GM23338 (cell line): ENCODE data around the gene PTPN22. TPM values are rescaled to one million over a fixed set of nuclear protein-coding genes. Genes with fewer than 3 reads are reported as not detected.

Experiments used
- ATAC-seq: fragments of 200-7000 bp; cut with Tn5 transposase; 3 replicates; pipeline ENCODE4 v1.9.1; 2020
- DNase-seq: peaks from one replicate; pipeline ENCODE4 v3.0.0-alpha.2; 2015; ENCODE audit warnings: low spot score
- H2AFZ ChIP-seq: fragments of 200-600 bp; sonication (generic); 2 replicates; pipeline ENCODE4 v1.8.0; 2016; ENCODE audit warnings: antibody characterized with exemption, mild to moderate bottlenecking, moderate library complexity
- H3F3A ChIP-seq: fragments of 200-600 bp; sonication (generic); replicated peaks from 2 replicates; pipeline ENCODE4 v1.8.0; 2017; ENCODE audit warnings: antibody characterized with exemption, mixed run types, low read depth
- H3K27ac ChIP-seq: fragments of 200-600 bp; sonication (generic); 2 replicates; pipeline ENCODE4 v1.6.1; 2016; ENCODE audit warnings: low read depth
- H3K27me3 ChIP-seq: fragments of 200-600 bp; sonication (generic); 2 replicates; pipeline ENCODE4 v1.8.0; 2016; ENCODE audit warnings: mild to moderate bottlenecking, mixed run types, moderate library complexity; ENCODE audit not compliant: insufficient read depth
- H3K36me3 ChIP-seq: fragments of 200-600 bp; sonication (generic); 2 replicates; pipeline ENCODE4 v1.8.0; 2016; ENCODE audit warnings: mild to moderate bottlenecking; ENCODE audit not compliant: insufficient read depth
- H3K4me1 ChIP-seq: fragments of 200-600 bp; sonication (generic); 2 replicates; pipeline ENCODE4 v1.8.0; 2016; ENCODE audit warnings: mild to moderate bottlenecking, moderate library complexity; ENCODE audit not compliant: insufficient read depth
- H3K4me2 ChIP-seq: fragments of 200-600 bp; sonication (generic); 2 replicates; pipeline ENCODE4 v1.7.1; 2017; ENCODE audit warnings: mixed run types
- H3K4me3 ChIP-seq: fragments of 200-600 bp; sonication (generic); 2 replicates; pipeline ENCODE4 v1.6.1; 2016; ENCODE audit warnings: mixed run types
- H3K79me2 ChIP-seq: fragments of 200-600 bp; sonication (generic); replicated peaks from 2 replicates; pipeline ENCODE4 v1.8.0; 2017; ENCODE audit warnings: mild to moderate bottlenecking; ENCODE audit not compliant: insufficient read depth
- H3K9me2 ChIP-seq: fragments of 200-600 bp; sonication (generic); 2 replicates; pipeline ENCODE4 v1.8.0; 2017; ENCODE audit not compliant: insufficient read depth
- H4K20me1 ChIP-seq: fragments of 200-600 bp; sonication (generic); replicated peaks from 2 replicates; pipeline ENCODE4 v1.8.0; 2017; ENCODE audit warnings: mild to moderate bottlenecking; ENCODE audit not compliant: insufficient read depth
- H3K27ac Mint-ChIP-seq: 2 replicates; pipeline ENCODE4 v1.8.0; 2020; ENCODE audit warnings: inconsistent platforms, mild to moderate bottlenecking, moderate library complexity, mixed read lengths
- H3K27me3 Mint-ChIP-seq: 3 replicates; pipeline ENCODE4 v1.8.0; 2022; ENCODE audit warnings: low read depth, mild to moderate bottlenecking, moderate library complexity, mixed read lengths, inconsistent platforms; ENCODE audit not compliant: insufficient read depth, poor library complexity
- H3K36me3 Mint-ChIP-seq: 3 replicates; pipeline ENCODE4 v1.8.0; 2021; ENCODE audit warnings: low read depth, mild to moderate bottlenecking, inconsistent platforms, moderate library complexity, mixed read lengths
- H3K4me1 Mint-ChIP-seq: 3 replicates; pipeline ENCODE4 v1.8.0; 2020; ENCODE audit warnings: mild to moderate bottlenecking, inconsistent platforms, mixed read lengths
- H3K4me3 Mint-ChIP-seq: 3 replicates; pipeline ENCODE4 v1.8.0; 2021; ENCODE audit warnings: moderate library complexity, mild to moderate bottlenecking, inconsistent platforms, mixed read lengths
- H3K9me3 Mint-ChIP-seq: 3 replicates; pipeline ENCODE4 v1.8.0; 2020; ENCODE audit warnings: moderate library complexity, mild to moderate bottlenecking, inconsistent platforms, mixed read lengths
- CREB1 ChIP-seq: fragments of 250-450 bp; sonication (Bioruptor Pico); IDR thresholded peaks from 2 replicates; pipeline ENCODE4 v1.5.0; 2020; ENCODE audit warnings: low read depth, mild to moderate bottlenecking, moderate library complexity
- CTCF ChIP-seq, 2 experiments: fragments of 200-600 bp in 1 of 2; sonication (generic) in 1 of 2; conservative IDR thresholded peaks; 2 replicates each; pipeline versions ENCODE4 v1.5.1 to v1.6.1; 2016 to 2017; ENCODE audit warnings: antibody characterized with exemption in 2 of 2, low read depth in 2 of 2, mild to moderate bottlenecking in 2 of 2, moderate library complexity in 1 of 2
- EZH2 ChIP-seq: fragments of 200-600 bp; sonication (generic); IDR thresholded peaks from one replicate; pipeline ENCODE4 v1.8.0; 2017; ENCODE audit warnings: antibody characterized with exemption, mild to moderate bottlenecking, low read depth; ENCODE audit not compliant: unreplicated experiment
- EZH2phosphoT487 ChIP-seq: fragments of 200-600 bp; sonication (generic); IDR thresholded peaks from one replicate; pipeline ENCODE4 v1.8.1; 2018; ENCODE audit warnings: antibody characterized with exemption; ENCODE audit not compliant: unreplicated experiment
- REST ChIP-seq: IDR thresholded peaks from one replicate; pipeline ENCODE4 v1.6.1; 2018; ENCODE audit warnings: antibody characterized with exemption; ENCODE audit not compliant: unreplicated experiment
- STAT1 ChIP-seq: IDR thresholded peaks from one replicate; pipeline ENCODE4 v1.6.1; 2016; ENCODE audit warnings: antibody characterized with exemption; ENCODE audit not compliant: unreplicated experiment
- ZNF114 ChIP-seq: fragments of 250-450 bp; sonication (Bioruptor Pico); IDR thresholded peaks from 2 replicates; pipeline ENCODE4 v1.5.0; 2020; ENCODE audit warnings: mild to moderate bottlenecking, moderate library complexity
- ZNF331 ChIP-seq: fragments of 250-450 bp; sonication (Bioruptor Pico); IDR thresholded peaks from 2 replicates; pipeline ENCODE4 v1.5.0; 2020; ENCODE audit warnings: low read depth, mild to moderate bottlenecking, moderate library complexity
- polyA plus RNA-seq: library from polyadenylated mRNA; unstranded; fragments of >200 nt; fragmentation: Nextera tagmentation; extraction: Ambion mirVana; gene quantifications from 2 replicates; pipeline ENCODE4 v1.2.1, GENCODE V29; 2016
- total RNA-seq: library from RNA; depleted of rRNA; stranded (reverse); fragments of >200 nt; shearing (Covaris generic); gene quantifications from 2 replicates; pipeline ENCODE4 v1.2.3, GENCODE V29; 2014
- TF ChIP-seq, protein P1 (sequence below): IDR thresholded peaks from 2 replicates; pipeline ENCODE4 v1.6.1; 2016; ENCODE audit warnings: antibody characterized with exemption
- TF ChIP-seq, protein P2 (sequence below): fragments of 250-450 bp; sonication (Bioruptor Pico); IDR thresholded peaks from 2 replicates; pipeline ENCODE4 v1.5.0; 2020; ENCODE audit warnings: mild to moderate bottlenecking, moderate library complexity

The PTPN22 gene
- total and polyA plus RNA-seq, 2 experiments from 2014 or later, result 0.08 TPM; not detected in 1

GRCh38 chr1:113793878-113794834 is 77.4 kb downstream of the PTPN22 start (continued):
- TF ChIP-seq, protein P1, sequence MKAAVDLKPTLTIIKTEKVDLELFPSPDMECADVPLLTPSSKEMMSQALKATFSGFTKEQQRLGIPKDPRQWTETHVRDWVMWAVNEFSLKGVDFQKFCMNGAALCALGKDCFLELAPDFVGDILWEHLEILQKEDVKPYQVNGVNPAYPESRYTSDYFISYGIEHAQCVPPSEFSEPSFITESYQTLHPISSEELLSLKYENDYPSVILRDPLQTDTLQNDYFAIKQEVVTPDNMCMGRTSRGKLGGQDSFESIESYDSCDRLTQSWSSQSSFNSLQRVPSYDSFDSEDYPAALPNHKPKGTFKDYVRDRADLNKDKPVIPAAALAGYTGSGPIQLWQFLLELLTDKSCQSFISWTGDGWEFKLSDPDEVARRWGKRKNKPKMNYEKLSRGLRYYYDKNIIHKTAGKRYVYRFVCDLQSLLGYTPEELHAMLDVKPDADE, result no peak
- TF ChIP-seq ZNF331 (CRISPR knock-in tag) (no peak), STAT1 (no peak), EZH2phosphoT487 (no peak), CREB1 (CRISPR knock-in tag) (no peak), ZNF114 (CRISPR knock-in tag) (no peak)

DNA sequence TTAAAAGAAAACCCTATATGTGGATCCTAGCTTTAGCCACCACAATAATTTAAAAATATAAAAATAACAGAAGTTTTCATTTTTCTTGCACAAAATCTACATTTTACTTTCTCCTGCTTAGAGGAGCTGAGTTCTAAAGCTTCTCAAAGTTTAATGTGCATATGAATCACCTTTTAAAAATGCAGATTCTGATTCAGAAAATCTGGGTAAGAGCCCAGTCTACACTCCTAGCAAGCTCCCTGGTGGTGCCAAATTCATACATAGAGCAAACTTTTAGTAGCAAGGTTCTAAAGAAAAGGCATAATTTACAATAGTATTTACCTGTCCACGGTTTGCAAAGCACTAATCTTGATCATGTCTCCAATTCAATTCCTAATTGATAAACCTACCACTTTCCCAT is 78.5 kb downstream of the PTPN22 start:
- H2AFZ ChIP-seq, result no peak overlapping the region
- DNase-seq (no peak), ATAC-seq (no peak)
- H3F3A ChIP-seq, result no peaks in the 10 kb centered on the region
- Mint-ChIP-seq H3K27me3 (no peaks in the 10 kb centered on the region), H3K4me3 (no peak overlapping the region), H3K27ac (no peak overlapping the region), H3K4me1 (peaks cover 14% of the 10 kb centered on the region), H3K36me3 (peaks cover 26% of the 10 kb centered on the region; the same call in 2 of the 3 replicates), H3K9me3 (no peaks in the 10 kb centered on the region)
- no peaks in the 10 kb centered on the region; the same call in 1 of the 2 replicates for H3K4me1 ChIP-seq
- H4K20me1 ChIP-seq, result peaks cover 2% of the 10 kb centered on the region; the same call in 1 of the 2 replicates
- no peak overlapping the region for H3K27ac ChIP-seq
- H3K4me2 ChIP-seq, result no peak overlapping the region
- no peaks in the 10 kb centered on the region for H3K9me2 ChIP-seq
- H3K4me3 ChIP-seq, result no peak overlapping the region
- H3K36me3 ChIP-seq, result no peaks in the 10 kb centered on the region
- peaks cover 28% of the 10 kb centered on the region for H3K79me2 ChIP-seq
- H3K27me3 ChIP-seq, result no peaks in the 10 kb centered on the region
- TF ChIP-seq CTCF (conservative IDR thresholded peaks at IDR 0.05; ENCODE audit: low read depth in 2 of 2) (no peak), REST (no peak), EZH2 (no peak), ZNF114 (CRISPR knock-in tag) (no peak)
- TF ChIP-seq, protein P2, sequence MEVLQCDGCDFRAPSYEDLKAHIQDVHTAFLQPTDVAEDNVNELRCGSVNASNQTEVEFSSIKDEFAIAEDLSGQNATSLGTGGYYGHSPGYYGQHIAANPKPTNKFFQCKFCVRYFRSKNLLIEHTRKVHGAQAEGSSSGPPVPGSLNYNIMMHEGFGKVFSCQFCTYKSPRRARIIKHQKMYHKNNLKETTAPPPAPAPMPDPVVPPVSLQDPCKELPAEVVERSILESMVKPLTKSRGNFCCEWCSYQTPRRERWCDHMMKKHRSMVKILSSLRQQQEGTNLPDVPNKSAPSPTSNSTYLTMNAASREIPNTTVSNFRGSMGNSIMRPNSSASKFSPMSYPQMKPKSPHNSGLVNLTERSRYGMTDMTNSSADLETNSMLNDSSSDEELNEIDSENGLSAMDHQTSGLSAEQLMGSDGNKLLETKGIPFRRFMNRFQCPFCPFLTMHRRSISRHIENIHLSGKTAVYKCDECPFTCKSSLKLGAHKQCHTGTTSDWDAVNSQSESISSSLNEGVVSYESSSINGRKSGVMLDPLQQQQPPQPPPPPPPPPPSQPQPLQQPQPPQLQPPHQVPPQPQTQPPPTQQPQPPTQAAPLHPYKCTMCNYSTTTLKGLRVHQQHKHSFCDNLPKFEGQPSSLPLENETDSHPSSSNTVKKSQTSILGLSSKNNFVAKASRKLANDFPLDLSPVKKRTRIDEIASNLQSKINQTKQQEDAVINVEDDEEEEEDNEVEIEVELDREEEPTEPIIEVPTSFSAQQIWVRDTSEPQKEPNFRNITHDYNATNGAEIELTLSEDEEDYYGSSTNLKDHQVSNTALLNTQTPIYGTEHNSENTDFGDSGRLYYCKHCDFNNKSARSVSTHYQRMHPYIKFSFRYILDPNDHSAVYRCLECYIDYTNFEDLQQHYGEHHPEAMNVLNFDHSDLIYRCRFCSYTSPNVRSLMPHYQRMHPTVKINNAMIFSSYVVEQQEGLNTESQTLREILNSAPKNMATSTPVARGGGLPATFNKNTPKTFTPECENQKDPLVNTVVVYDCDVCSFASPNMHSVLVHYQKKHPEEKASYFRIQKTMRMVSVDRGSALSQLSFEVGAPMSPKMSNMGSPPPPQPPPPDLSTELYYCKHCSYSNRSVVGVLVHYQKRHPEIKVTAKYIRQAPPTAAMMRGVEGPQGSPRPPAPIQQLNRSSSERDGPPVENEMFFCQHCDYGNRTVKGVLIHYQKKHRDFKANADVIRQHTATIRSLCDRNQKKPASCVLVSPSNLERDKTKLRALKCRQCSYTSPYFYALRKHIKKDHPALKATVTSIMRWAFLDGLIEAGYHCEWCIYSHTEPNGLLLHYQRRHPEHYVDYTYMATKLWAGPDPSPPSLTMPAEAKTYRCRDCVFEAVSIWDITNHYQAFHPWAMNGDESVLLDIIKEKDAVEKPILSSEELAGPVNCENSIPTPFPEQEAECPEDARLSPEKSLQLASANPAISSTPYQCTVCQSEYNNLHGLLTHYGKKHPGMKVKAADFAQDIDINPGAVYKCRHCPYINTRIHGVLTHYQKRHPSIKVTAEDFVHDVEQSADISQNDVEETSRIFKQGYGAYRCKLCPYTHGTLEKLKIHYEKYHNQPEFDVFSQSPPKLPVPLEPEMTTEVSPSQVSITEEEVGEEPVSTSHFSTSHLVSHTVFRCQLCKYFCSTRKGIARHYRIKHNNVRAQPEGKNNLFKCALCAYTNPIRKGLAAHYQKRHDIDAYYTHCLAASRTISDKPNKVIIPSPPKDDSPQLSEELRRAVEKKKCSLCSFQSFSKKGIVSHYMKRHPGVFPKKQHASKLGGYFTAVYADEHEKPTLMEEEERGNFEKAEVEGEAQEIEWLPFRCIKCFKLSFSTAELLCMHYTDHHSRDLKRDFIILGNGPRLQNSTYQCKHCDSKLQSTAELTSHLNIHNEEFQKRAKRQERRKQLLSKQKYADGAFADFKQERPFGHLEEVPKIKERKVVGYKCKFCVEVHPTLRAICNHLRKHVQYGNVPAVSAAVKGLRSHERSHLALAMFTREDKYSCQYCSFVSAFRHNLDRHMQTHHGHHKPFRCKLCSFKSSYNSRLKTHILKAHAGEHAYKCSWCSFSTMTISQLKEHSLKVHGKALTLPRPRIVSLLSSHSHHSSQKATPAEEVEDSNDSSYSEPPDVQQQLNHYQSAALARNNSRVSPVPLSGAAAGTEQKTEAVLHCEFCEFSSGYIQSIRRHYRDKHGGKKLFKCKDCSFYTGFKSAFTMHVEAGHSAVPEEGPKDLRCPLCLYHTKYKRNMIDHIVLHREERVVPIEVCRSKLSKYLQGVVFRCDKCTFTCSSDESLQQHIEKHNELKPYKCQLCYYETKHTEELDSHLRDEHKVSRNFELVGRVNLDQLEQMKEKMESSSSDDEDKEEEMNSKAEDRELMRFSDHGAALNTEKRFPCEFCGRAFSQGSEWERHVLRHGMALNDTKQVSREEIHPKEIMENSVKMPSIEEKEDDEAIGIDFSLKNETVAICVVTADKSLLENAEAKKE (CRISPR knock-in tag), result no peak
